GM23338 (cell line): Measurements from ENCODE around the gene CD1D. TPM values are rescaled to one million over a fixed set of nuclear protein-coding genes. Genes with fewer than 3 reads are reported as not detected.
A peak's percentile ranks its signal among the peaks of the same experiment; 100 is the strongest.

Experiments
- ATAC-seq: fragments of 200-7000 bp; cut with Tn5 transposase; 3 replicates; pipeline ENCODE4 v1.9.1; 2020
- DNase-seq: peaks from one replicate; pipeline ENCODE4 v3.0.0-alpha.2; 2015; ENCODE audit warnings: low spot score
- H2AFZ ChIP-seq: fragments of 200-600 bp; sonication (generic); 2 replicates; pipeline ENCODE4 v1.8.0; 2016; ENCODE audit warnings: antibody characterized with exemption, mild to moderate bottlenecking, moderate library complexity
- H3F3A ChIP-seq: fragments of 200-600 bp; sonication (generic); replicated peaks from 2 replicates; pipeline ENCODE4 v1.8.0; 2017; ENCODE audit warnings: antibody characterized with exemption, mixed run types, low read depth
- H3K27ac ChIP-seq: fragments of 200-600 bp; sonication (generic); 2 replicates; pipeline ENCODE4 v1.6.1; 2016; ENCODE audit warnings: low read depth
- H3K27me3 ChIP-seq: fragments of 200-600 bp; sonication (generic); 2 replicates; pipeline ENCODE4 v1.8.0; 2016; ENCODE audit warnings: mild to moderate bottlenecking, mixed run types, moderate library complexity; ENCODE audit not compliant: insufficient read depth
- H3K36me3 ChIP-seq: fragments of 200-600 bp; sonication (generic); 2 replicates; pipeline ENCODE4 v1.8.0; 2016; ENCODE audit warnings: mild to moderate bottlenecking; ENCODE audit not compliant: insufficient read depth
- H3K4me1 ChIP-seq: fragments of 200-600 bp; sonication (generic); 2 replicates; pipeline ENCODE4 v1.8.0; 2016; ENCODE audit warnings: mild to moderate bottlenecking, moderate library complexity; ENCODE audit not compliant: insufficient read depth
- H3K4me2 ChIP-seq: fragments of 200-600 bp; sonication (generic); 2 replicates; pipeline ENCODE4 v1.7.1; 2017; ENCODE audit warnings: mixed run types
- H3K4me3 ChIP-seq: fragments of 200-600 bp; sonication (generic); 2 replicates; pipeline ENCODE4 v1.6.1; 2016; ENCODE audit warnings: mixed run types
- H3K79me2 ChIP-seq: fragments of 200-600 bp; sonication (generic); replicated peaks from 2 replicates; pipeline ENCODE4 v1.8.0; 2017; ENCODE audit warnings: mild to moderate bottlenecking; ENCODE audit not compliant: insufficient read depth
- H3K9me2 ChIP-seq: fragments of 200-600 bp; sonication (generic); 2 replicates; pipeline ENCODE4 v1.8.0; 2017; ENCODE audit not compliant: insufficient read depth
- H4K20me1 ChIP-seq: fragments of 200-600 bp; sonication (generic); replicated peaks from 2 replicates; pipeline ENCODE4 v1.8.0; 2017; ENCODE audit warnings: mild to moderate bottlenecking; ENCODE audit not compliant: insufficient read depth
- H3K27ac Mint-ChIP-seq: 2 replicates; pipeline ENCODE4 v1.8.0; 2020; ENCODE audit warnings: inconsistent platforms, mild to moderate bottlenecking, moderate library complexity, mixed read lengths
- H3K27me3 Mint-ChIP-seq: 3 replicates; pipeline ENCODE4 v1.8.0; 2022; ENCODE audit warnings: low read depth, mild to moderate bottlenecking, moderate library complexity, mixed read lengths, inconsistent platforms; ENCODE audit not compliant: insufficient read depth, poor library complexity
- H3K36me3 Mint-ChIP-seq: 3 replicates; pipeline ENCODE4 v1.8.0; 2021; ENCODE audit warnings: low read depth, mild to moderate bottlenecking, inconsistent platforms, moderate library complexity, mixed read lengths
- H3K4me1 Mint-ChIP-seq: 3 replicates; pipeline ENCODE4 v1.8.0; 2020; ENCODE audit warnings: mild to moderate bottlenecking, inconsistent platforms, mixed read lengths
- H3K4me3 Mint-ChIP-seq: 3 replicates; pipeline ENCODE4 v1.8.0; 2021; ENCODE audit warnings: moderate library complexity, mild to moderate bottlenecking, inconsistent platforms, mixed read lengths
- H3K9me3 Mint-ChIP-seq: 3 replicates; pipeline ENCODE4 v1.8.0; 2020; ENCODE audit warnings: moderate library complexity, mild to moderate bottlenecking, inconsistent platforms, mixed read lengths
- CREB1 ChIP-seq: fragments of 250-450 bp; sonication (Bioruptor Pico); IDR thresholded peaks from 2 replicates; pipeline ENCODE4 v1.5.0; 2020; ENCODE audit warnings: low read depth, mild to moderate bottlenecking, moderate library complexity
- CTCF ChIP-seq, 2 experiments: fragments of 200-600 bp in 1 of 2; sonication (generic) in 1 of 2; conservative IDR thresholded peaks; 2 replicates each; pipeline versions ENCODE4 v1.5.1 to v1.6.1; 2016 to 2017; ENCODE audit warnings: antibody characterized with exemption in 2 of 2, low read depth in 2 of 2, mild to moderate bottlenecking in 2 of 2, moderate library complexity in 1 of 2
- EZH2 ChIP-seq: fragments of 200-600 bp; sonication (generic); IDR thresholded peaks from one replicate; pipeline ENCODE4 v1.8.0; 2017; ENCODE audit warnings: antibody characterized with exemption, mild to moderate bottlenecking, low read depth; ENCODE audit not compliant: unreplicated experiment
- EZH2phosphoT487 ChIP-seq: fragments of 200-600 bp; sonication (generic); IDR thresholded peaks from one replicate; pipeline ENCODE4 v1.8.1; 2018; ENCODE audit warnings: antibody characterized with exemption; ENCODE audit not compliant: unreplicated experiment
- POLR2AphosphoS5 ChIP-seq: IDR thresholded peaks from 2 replicates; pipeline ENCODE4 v1.6.1; 2016; ENCODE audit warnings: antibody characterized with exemption, low read depth
- REST ChIP-seq: IDR thresholded peaks from one replicate; pipeline ENCODE4 v1.6.1; 2018; ENCODE audit warnings: antibody characterized with exemption; ENCODE audit not compliant: unreplicated experiment
- ZNF114 ChIP-seq: fragments of 250-450 bp; sonication (Bioruptor Pico); IDR thresholded peaks from 2 replicates; pipeline ENCODE4 v1.5.0; 2020; ENCODE audit warnings: mild to moderate bottlenecking, moderate library complexity
- ZNF331 ChIP-seq: fragments of 250-450 bp; sonication (Bioruptor Pico); IDR thresholded peaks from 2 replicates; pipeline ENCODE4 v1.5.0; 2020; ENCODE audit warnings: low read depth, mild to moderate bottlenecking, moderate library complexity
- ZNF462 ChIP-seq: fragments of 250-450 bp; sonication (Bioruptor Pico); IDR thresholded peaks from 2 replicates; pipeline ENCODE4 v1.5.0; 2020; ENCODE audit warnings: mild to moderate bottlenecking, moderate library complexity
- polyA plus RNA-seq: library from polyadenylated mRNA; unstranded; fragments of >200 nt; fragmentation: Nextera tagmentation; extraction: Ambion mirVana; gene quantifications from 2 replicates; pipeline ENCODE4 v1.2.1, GENCODE V29; 2016
- total RNA-seq: library from RNA; depleted of rRNA; stranded (reverse); fragments of >200 nt; shearing (Covaris generic); gene quantifications from 2 replicates; pipeline ENCODE4 v1.2.3, GENCODE V29; 2014

The CD1D gene
- total and polyA plus RNA-seq, 2 experiments from 2014 or later, result 1.5 to 2.7 TPM

GRCh38 chr1:158181577-158181922 is 855 bp downstream of the CD1D start (continued):
- no peak for TF ChIP-seq ZNF462 (CRISPR knock-in tag)
- no peak for TF ChIP-seq POLR2AphosphoS5
- no peak for TF ChIP-seq ZNF114 (CRISPR knock-in tag)
- TF ChIP-seq CREB1 (CRISPR knock-in tag), result no peak
- no peak for TF ChIP-seq EZH2
- no peak for TF ChIP-seq CTCF (conservative IDR thresholded peaks at IDR 0.05; ENCODE audit: low read depth in 2 of 2)

- H3K27ac ChIP-seq, result no peak overlapping the region
- H3K4me3 ChIP-seq, result no peak overlapping the region
- peak; percentile 61 for DNase-seq
- Mint-ChIP-seq H3K27ac (no peak overlapping the region), H3K36me3 (peaks cover 3% of the 10 kb centered on the region; the same call in 1 of the 3 replicates), H3K9me3 (no peaks in the 10 kb centered on the region; the same call in 2 of the 3 replicates), H3K4me1 (peaks cover 35% of the 10 kb centered on the region), H3K4me3 (no peak overlapping the region), H3K27me3 (peaks cover 38% of the 10 kb centered on the region)
- peaks cover 24% of the 10 kb centered on the region for H3K4me1 ChIP-seq
- peaks cover 6% of the 10 kb centered on the region; the same call in 1 of the 2 replicates for H3F3A ChIP-seq
- no peaks in the 10 kb centered on the region for H4K20me1 ChIP-seq
- H3K79me2 ChIP-seq, result no peaks in the 10 kb centered on the region
- no peaks in the 10 kb centered on the region for H3K9me2 ChIP-seq
- peak overlapping the region; percentile 61 for H3K4me2 ChIP-seq
- H2AFZ ChIP-seq, result no peak overlapping the region
- peak; percentile 35 for ATAC-seq
- peaks cover 58% of the 10 kb centered on the region for H3K27me3 ChIP-seq
- no peaks in the 10 kb centered on the region for H3K36me3 ChIP-seq
- TF ChIP-seq EZH2phosphoT487 (no peak), EZH2 (no peak), ZNF331 (CRISPR knock-in tag) (no peak), REST (no peak)
Measured at GRCh38 chr1:158185770-158186169, 5.1 kb downstream of the CD1D start.
